SU-DHL-6 (cell line): ENCODE data around the gene CDK14.

Experiments
- H2AFZ ChIP-seq: fragments of 200-600 bp; sonication (generic); 2 replicates; pipeline ENCODE4 v1.6.1; 2014; ENCODE audit warnings: low read depth, mild to moderate bottlenecking, moderate library complexity, mixed read lengths, antibody characterized with exemption, low read length; ENCODE audit not compliant: severe bottlenecking
- H3F3A ChIP-seq: fragments of 200-600 bp; shearing (Covaris generic); 2 replicates; pipeline ENCODE4 v1.6.0; 2016; ENCODE audit warnings: antibody characterized with exemption, mild to moderate bottlenecking; ENCODE audit not compliant: insufficient read depth
- H3K27ac ChIP-seq: fragments of 200-600 bp; sonication (generic); 2 replicates; pipeline ENCODE4 v1.5.1; 2016; ENCODE audit warnings: low read depth, mild to moderate bottlenecking, low read length, moderate library complexity, mixed read lengths
- H3K27me3 ChIP-seq: fragments of 200-600 bp; sonication (generic), shearing (Covaris generic); 2 replicates; pipeline ENCODE4 v1.6.0; 2014; ENCODE audit warnings: mild to moderate bottlenecking, low read length
- H3K36me3 ChIP-seq: fragments of 200-600 bp; sonication (generic); 2 replicates; pipeline ENCODE4 v1.6.1; 2014; ENCODE audit warnings: mild to moderate bottlenecking, low read length, mixed read lengths
- H3K4me2 ChIP-seq: fragments of 300-600, 200-600 bp; shearing (Covaris generic), sonication (generic); 2 replicates; pipeline ENCODE4 v1.6.0; 2014; ENCODE audit warnings: low read length, low read depth, mild to moderate bottlenecking; ENCODE audit not compliant: poor library complexity, severe bottlenecking
- H3K4me3 ChIP-seq: fragments of 200-600 bp; sonication (generic); 2 replicates; pipeline ENCODE4 v1.5.1; 2014; ENCODE audit warnings: antibody characterized with exemption, low read length, mild to moderate bottlenecking, mixed read lengths; ENCODE audit not compliant: insufficient read depth, poor library complexity, severe bottlenecking
- H3K79me2 ChIP-seq: fragments of 200-600 bp; sonication (generic); 2 replicates; pipeline ENCODE4 v1.6.1; 2014; ENCODE audit warnings: mild to moderate bottlenecking, low read length, moderate library complexity; ENCODE audit not compliant: insufficient read depth
- H3K9ac ChIP-seq: fragments of 200-600 bp; sonication (generic); 2 replicates; pipeline ENCODE4 v1.7.0; 2014; ENCODE audit warnings: mild to moderate bottlenecking, low read length
- H3K9me2 ChIP-seq: fragments of 200-600 bp; sonication (generic); replicated peaks from 2 replicates; pipeline ENCODE4 v1.6.1; 2014; ENCODE audit warnings: low read length; ENCODE audit not compliant: insufficient read depth
- H3K9me3 ChIP-seq: fragments of 200-600 bp; sonication (generic); 2 replicates; pipeline ENCODE4 v1.6.1; 2014; ENCODE audit warnings: low read length, mixed read lengths; ENCODE audit not compliant: insufficient read depth
- H4K20me1 ChIP-seq: fragments of 200-600 bp; sonication (generic); 2 replicates; pipeline ENCODE4 v1.6.1; 2014; ENCODE audit warnings: low read depth, mild to moderate bottlenecking, antibody characterized with exemption, low read length, moderate library complexity, mixed read lengths
- EZH2phosphoT487 ChIP-seq: fragments of 200-600 bp; sonication (generic), shearing (Covaris generic); conservative IDR thresholded peaks from 2 replicates; pipeline ENCODE4 v1.6.1; 2018; ENCODE audit warnings: mild to moderate bottlenecking, antibody characterized with exemption, low read length, moderate library complexity, mixed read lengths
- TF ChIP-seq, protein P1 (sequence below): fragments of 200-600 bp; sonication (generic); IDR thresholded peaks from one replicate; pipeline ENCODE4 v1.5.1; 2017; ENCODE audit warnings: antibody characterized with exemption, mild to moderate bottlenecking, low read length, moderate library complexity; ENCODE audit not compliant: insufficient read depth, poor library complexity, severe bottlenecking

The CDK14 gene

DNA sequence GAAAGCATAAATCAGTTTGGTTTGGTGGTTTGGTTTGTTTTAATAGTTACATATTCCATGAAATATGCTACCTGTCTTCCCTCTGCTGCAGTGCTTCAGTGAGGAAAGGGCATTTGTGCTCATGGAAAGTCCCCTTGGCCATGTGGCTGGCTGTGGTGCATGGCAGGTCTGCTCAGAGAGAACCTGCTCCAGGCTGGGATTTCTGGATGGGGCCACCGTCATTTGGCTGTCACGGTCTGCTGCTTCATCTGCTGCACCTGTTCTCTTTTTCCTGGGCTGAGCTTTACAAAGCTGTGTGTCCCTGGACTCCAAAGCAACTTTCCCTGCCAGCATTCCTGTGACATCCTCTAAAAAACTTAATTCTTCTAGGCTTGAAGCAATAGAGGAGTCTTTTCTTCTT lies 8.9 kb downstream of the CDK14 start:
- Histone ChIP-seq H3K36me3 (no peaks in the 10 kb centered on the region), H3K9ac (no peak overlapping the region), H3K27ac (no peak overlapping the region), H2AFZ (no peak overlapping the region), H3F3A (no peaks in the 10 kb centered on the region), H4K20me1 (0 out of 2 replicates have a peak, but pooled peaks cover 8% of the 10 kb centered on the region), H3K79me2 (no peaks in the 10 kb centered on the region), H3K9me2 (no peaks in the 10 kb centered on the region), H3K4me2 (no peak overlapping the region), H3K4me3 (no peak overlapping the region), H3K27me3 (no peaks in the 10 kb centered on the region), H3K9me3 (no peaks in the 10 kb centered on the region)
- TF ChIP-seq, protein P1, sequence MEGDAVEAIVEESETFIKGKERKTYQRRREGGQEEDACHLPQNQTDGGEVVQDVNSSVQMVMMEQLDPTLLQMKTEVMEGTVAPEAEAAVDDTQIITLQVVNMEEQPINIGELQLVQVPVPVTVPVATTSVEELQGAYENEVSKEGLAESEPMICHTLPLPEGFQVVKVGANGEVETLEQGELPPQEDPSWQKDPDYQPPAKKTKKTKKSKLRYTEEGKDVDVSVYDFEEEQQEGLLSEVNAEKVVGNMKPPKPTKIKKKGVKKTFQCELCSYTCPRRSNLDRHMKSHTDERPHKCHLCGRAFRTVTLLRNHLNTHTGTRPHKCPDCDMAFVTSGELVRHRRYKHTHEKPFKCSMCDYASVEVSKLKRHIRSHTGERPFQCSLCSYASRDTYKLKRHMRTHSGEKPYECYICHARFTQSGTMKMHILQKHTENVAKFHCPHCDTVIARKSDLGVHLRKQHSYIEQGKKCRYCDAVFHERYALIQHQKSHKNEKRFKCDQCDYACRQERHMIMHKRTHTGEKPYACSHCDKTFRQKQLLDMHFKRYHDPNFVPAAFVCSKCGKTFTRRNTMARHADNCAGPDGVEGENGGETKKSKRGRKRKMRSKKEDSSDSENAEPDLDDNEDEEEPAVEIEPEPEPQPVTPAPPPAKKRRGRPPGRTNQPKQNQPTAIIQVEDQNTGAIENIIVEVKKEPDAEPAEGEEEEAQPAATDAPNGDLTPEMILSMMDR: no peak
- no peak for TF ChIP-seq EZH2phosphoT487

DNA sequence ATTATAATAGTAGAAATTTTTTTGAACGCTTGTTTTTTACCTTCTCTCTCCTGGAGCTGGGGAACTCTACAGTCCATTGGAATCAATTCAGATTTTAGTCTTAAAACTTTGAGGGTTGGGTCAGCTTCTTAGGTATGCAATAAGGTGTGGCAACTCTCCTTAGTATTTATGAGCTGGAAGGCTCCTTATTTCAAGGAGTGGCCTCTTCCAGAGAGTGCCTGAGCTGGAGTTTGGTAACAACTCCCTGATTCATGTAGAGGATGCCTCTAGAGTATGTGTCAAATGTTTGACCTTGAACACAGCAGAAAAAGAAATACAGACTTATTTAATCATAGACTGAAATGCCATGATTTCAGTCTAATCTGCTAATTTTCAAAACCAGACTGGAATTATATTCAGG lies 11.1 kb downstream of the CDK14 start:
- no peak overlapping the region for H3K4me3 ChIP-seq
- no peak overlapping the region for H2AFZ ChIP-seq
- H3K4me2 ChIP-seq: no peak overlapping the region
- H3K27me3 ChIP-seq: no peaks in the 10 kb centered on the region
- no peak overlapping the region for H3K9ac ChIP-seq
- H3K36me3 ChIP-seq: no peaks in the 10 kb centered on the region
- H3F3A ChIP-seq: no peaks in the 10 kb centered on the region
- H3K9me2 ChIP-seq: no peaks in the 10 kb centered on the region
- no peaks in the 10 kb centered on the region for H3K79me2 ChIP-seq
- TF ChIP-seq, protein P1: no peak
- TF ChIP-seq EZH2phosphoT487: no peak
- 0 out of 2 replicates have a peak, but pooled peaks cover 6% of the 10 kb centered on the region for H4K20me1 ChIP-seq
- H3K27ac ChIP-seq: no peak overlapping the region
- no peaks in the 10 kb centered on the region for H3K9me3 ChIP-seq

DNA sequence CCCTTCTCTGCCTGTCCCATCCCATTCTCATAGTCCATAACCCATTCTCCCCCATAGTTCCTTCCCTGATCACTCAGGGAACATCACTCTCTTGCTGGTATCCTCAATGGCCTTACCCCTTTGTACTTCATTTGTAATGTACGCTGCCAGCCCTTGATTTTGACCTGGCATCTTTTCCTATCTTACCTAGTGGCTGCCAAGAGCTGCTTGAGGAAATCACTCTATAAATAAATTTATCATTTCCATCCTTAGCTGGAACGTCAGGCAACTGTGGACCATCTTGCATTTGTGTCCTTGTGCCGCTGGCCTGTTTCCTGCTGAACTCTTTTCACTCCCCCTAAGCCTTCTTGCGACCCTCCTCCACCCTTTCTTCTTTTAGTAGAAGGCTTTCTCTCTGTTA lies 14.0 kb downstream of the CDK14 start:
- Histone ChIP-seq H3K79me2 (no peaks in the 10 kb centered on the region), H3K9me3 (no peaks in the 10 kb centered on the region), H3F3A (no peaks in the 10 kb centered on the region), H3K27ac (no peak overlapping the region), H2AFZ (no peak overlapping the region), H3K9ac (no peak overlapping the region), H3K4me2 (no peak overlapping the region), H3K9me2 (no peaks in the 10 kb centered on the region), H3K4me3 (no peak overlapping the region), H4K20me1 (no peaks in the 10 kb centered on the region), H3K36me3 (no peaks in the 10 kb centered on the region), H3K27me3 (no peaks in the 10 kb centered on the region)
- TF ChIP-seq, protein P1: no peak
- TF ChIP-seq EZH2phosphoT487: no peak
